SK-N-SH (cell line): ENCODE measurements around the gene ZNHIT2. TPM values are rescaled to one million over a fixed set of nuclear protein-coding genes. Genes with fewer than 3 reads are reported as not detected.

Source experiments
- CTCF ChIA-PET: fragments of 300-600, 350-600 bp; formaldehyde crosslinking; extraction: SDS; loops from one replicate; lab custom pipeline; 2021; lab: Yijun Ruan, JAX
- POLR2A ChIA-PET: fragments of 350-600 bp; sonication (Branson Sonifier 250); formaldehyde crosslinking; extraction: SDS; loops from one replicate; lab custom pipeline; 2020; ENCODE audit warnings: antibody characterized with exemption, inconsistent platforms; lab: Yijun Ruan, JAX
- DNase-seq: peaks from one replicate; pipeline ENCODE4 v3.0.0; 2012
- H2AFZ ChIP-seq: fragments of 200-600 bp; sonication (generic); 2 replicates; pipeline ENCODE4 v1.8.1; 2016; ENCODE audit warnings: antibody characterized with exemption, mild to moderate bottlenecking, low read depth
- H3F3A ChIP-seq: fragments of 200-600 bp; sonication (generic); replicated peaks from 2 replicates; pipeline ENCODE3; 2016; ENCODE audit warnings: antibody characterized with exemption, mild to moderate bottlenecking; ENCODE audit not compliant: insufficient read depth
- H3K27ac ChIP-seq, 2 experiments: fragments of 200-500 bp in 1 of 2; fragments of 200-600 bp in 1 of 2; sonication (Bioruptor generic) in 1 of 2; sonication (generic), shearing (Covaris generic) in 1 of 2; 2 replicates each; pipeline versions ENCODE4 v1.5.1 to v1.6.1; 2014 to 2016; ENCODE audit warnings: low read depth in 2 of 2, inconsistent platforms in 1 of 2, low read length in 1 of 2, mild to moderate bottlenecking in 1 of 2, mixed read lengths in 1 of 2
- H3K27me3 ChIP-seq: fragments of 200-600 bp; sonication (generic), shearing (Covaris generic); 2 replicates; pipeline ENCODE4 v1.6.1; 2016; ENCODE audit warnings: mixed run types; ENCODE audit not compliant: insufficient read depth
- H3K36me3 ChIP-seq, 2 experiments: fragments of 200-500 bp in 1 of 2; fragments of 200-600 bp in 1 of 2; sonication (Bioruptor generic) in 1 of 2; sonication (generic) in 1 of 2; replicated peaks in 1 of 2; 2 replicates each; pipeline versions ENCODE3 to v1.5.1; 2014 to 2016; ENCODE audit warnings: low read length in 1 of 2, mild to moderate bottlenecking in 1 of 2; ENCODE audit not compliant: insufficient read depth in 2 of 2, control insufficient read depth in 1 of 2
- H3K4me1 ChIP-seq, 2 experiments: fragments of 200-500 bp in 1 of 2; fragments of 200-600 bp in 1 of 2; sonication (Bioruptor generic) in 1 of 2; sonication (generic), shearing (Covaris generic) in 1 of 2; 2 replicates each; pipeline versions ENCODE4 v1.5.1 to v1.6.1; 2014 to 2016; ENCODE audit warnings: low read depth in 1 of 2, low read length in 1 of 2, mixed run types in 1 of 2; ENCODE audit not compliant: insufficient read depth in 2 of 2, control insufficient read depth in 1 of 2
- H3K4me2 ChIP-seq: fragments of 200-600 bp; sonication (generic), shearing (Covaris generic); 2 replicates; pipeline ENCODE4 v1.6.1; 2017; ENCODE audit warnings: mixed run types
- H3K4me3 ChIP-seq, 2 experiments: fragments of 200-500 bp in 1 of 2; fragments of 200-600 bp in 1 of 2; sonication (Bioruptor generic) in 1 of 2; sonication (generic), shearing (Covaris generic) in 1 of 2; 2 replicates each; pipeline versions ENCODE4 v1.5.1 to v1.8.1; 2014 to 2016; ENCODE audit warnings: low read depth in 2 of 2, inconsistent platforms in 1 of 2, low read length in 1 of 2, mild to moderate bottlenecking in 1 of 2, mixed read lengths in 1 of 2, moderate library complexity in 1 of 2
- H3K79me2 ChIP-seq: fragments of 200-600 bp; sonication (generic); 2 replicates; pipeline ENCODE4 v1.8.1; 2017; ENCODE audit warnings: mild to moderate bottlenecking; ENCODE audit not compliant: insufficient read depth
- H3K9ac ChIP-seq: fragments of 200-600 bp; sonication (generic); 2 replicates; pipeline ENCODE4 v1.6.1; 2017; ENCODE audit warnings: mixed run types
- H3K9me2 ChIP-seq: fragments of 200-600 bp; sonication (generic); 2 replicates; pipeline ENCODE4 v1.6.1; 2017; ENCODE audit warnings: mixed run types
- H3K9me3 ChIP-seq: fragments of 200-600 bp; sonication (generic); 2 replicates; pipeline ENCODE4 v1.6.1; 2017; ENCODE audit warnings: mixed run types, mild to moderate bottlenecking, moderate library complexity
- H4K20me1 ChIP-seq: fragments of 200-600 bp; sonication (generic); 2 replicates; pipeline ENCODE4 v1.6.1; 2017; ENCODE audit warnings: mild to moderate bottlenecking, mixed run types; ENCODE audit not compliant: insufficient read depth
- CHD2 ChIP-seq: fragments of 150-350 bp; IDR thresholded peaks from 2 replicates; pipeline ENCODE4 v1.6.1; 2018; ENCODE audit warnings: low read length; ENCODE audit not compliant: partially characterized antibody
- ELF1 ChIP-seq: IDR thresholded peaks from 2 replicates; pipeline ENCODE4 v1.4.0; 2012
- EP300 ChIP-seq, 2 experiments: IDR thresholded peaks; 2 replicates each; pipeline versions ENCODE4 v1.4.0 to v1.6.1; 2012; ENCODE audit warnings: borderline replicate concordance in 1 of 2, low read depth in 1 of 2, low read length in 1 of 2
- EZH2phosphoT487 ChIP-seq: fragments of 200-600 bp; sonication (generic); IDR thresholded peaks from 2 replicates; pipeline ENCODE4 v1.6.1; 2017; ENCODE audit warnings: low read depth, mixed run types, mild to moderate bottlenecking, antibody characterized with exemption, moderate library complexity, borderline replicate concordance
- FOXJ3 ChIP-seq: sonication (generic); formaldehyde crosslinking; IDR thresholded peaks from 2 replicates; pipeline ENCODE4 v1.5.1; 2020; ENCODE audit warnings: mild to moderate bottlenecking, missing genetic modification reagents
- FOXM1 ChIP-seq: IDR thresholded peaks from 2 replicates; pipeline ENCODE4 v1.4.0; 2012; ENCODE audit warnings: low read depth, mild to moderate bottlenecking
- MXI1 ChIP-seq: IDR thresholded peaks from 2 replicates; pipeline ENCODE4 v1.6.1; 2012; ENCODE audit warnings: mild to moderate bottlenecking, low read depth, low read length, improper control_type of control experiment
- NFIC ChIP-seq: IDR thresholded peaks from 2 replicates; pipeline ENCODE4 v1.4.0; 2012; ENCODE audit warnings: borderline replicate concordance
- NRF1 ChIP-seq: IDR thresholded peaks from 2 replicates; pipeline ENCODE4 v1.6.1; 2012; ENCODE audit warnings: low read depth, mild to moderate bottlenecking, low read length
- RAD21 ChIP-seq: IDR thresholded peaks from 2 replicates; pipeline ENCODE4 v1.6.1; 2012; ENCODE audit warnings: mild to moderate bottlenecking, low read length
- RXRA ChIP-seq: IDR thresholded peaks from 2 replicates; pipeline ENCODE4 v1.4.0; 2012; ENCODE audit warnings: low read depth, mild to moderate bottlenecking, borderline replicate concordance
- SMC3 ChIP-seq: IDR thresholded peaks from 2 replicates; pipeline ENCODE4 v1.6.1; 2012; ENCODE audit warnings: low read depth, low read length, improper control_type of control experiment
- TAF1 ChIP-seq: IDR thresholded peaks from 2 replicates; pipeline ENCODE4 v1.6.1; 2012; ENCODE audit warnings: low read depth, mild to moderate bottlenecking, low read length, moderate library complexity, borderline replicate concordance
- WGBS: methylation state at CpG from one replicate; pipeline ENCODE4 v1.1.6; 2017; ENCODE audit warnings: low lambda C conversion rate; 5-methylcytosine and 5-hydroxymethylcytosine counted together
- polyA plus RNA-seq, 3 experiments: library from polyadenylated mRNA; depleted of rRNA; stranded (reverse); fragments of >200 nt; gene quantifications; 2 replicates each; pipeline ENCODE4 v1.2.3, GENCODE V29; 2012
- TF ChIP-seq, protein P1 (sequence below): IDR thresholded peaks from 2 replicates; pipeline ENCODE4 v1.4.0; 2012; ENCODE audit warnings: low read depth
- TF ChIP-seq, protein P2 (sequence below): IDR thresholded peaks from 2 replicates; pipeline ENCODE4 v1.4.0; 2012; ENCODE audit warnings: low read depth, borderline replicate concordance
- TF ChIP-seq, protein P3 (sequence below): fragments of 150-350 bp; IDR thresholded peaks from 2 replicates; pipeline ENCODE4 v1.6.1; 2016; ENCODE audit warnings: mild to moderate bottlenecking, low read depth, low read length
- TF ChIP-seq, protein P4 (sequence below): IDR thresholded peaks from 2 replicates; pipeline ENCODE4; 2012

ZNHIT2 gene
- polyA plus RNA-seq, 1 of the 3 experiments (the other 2 are of a cell fraction) = 5.6 TPM

DNA sequence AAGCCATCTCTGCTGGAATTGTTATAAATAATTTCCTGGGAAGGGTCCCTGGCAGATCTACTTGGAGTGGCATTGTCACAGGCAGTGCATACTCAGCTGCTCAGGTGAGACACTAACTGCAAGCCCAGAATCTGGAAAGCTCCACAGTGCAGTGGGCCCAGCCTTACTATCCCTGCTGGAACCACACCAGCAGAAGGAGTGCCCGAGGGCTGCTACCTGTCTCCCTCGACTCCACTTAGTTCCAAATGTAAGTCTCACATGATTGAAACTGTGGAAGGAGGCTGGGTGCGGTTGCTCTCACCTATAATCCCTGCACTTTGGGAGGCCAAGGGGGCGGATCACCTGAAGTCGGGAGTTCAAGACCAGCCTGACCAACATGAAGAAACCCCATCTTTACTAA, 31.2 kb upstream of the ZNHIT2 start:
- Histone ChIP-seq H3K27me3 (no peaks in the 10 kb centered on the region), H3K36me3 (no peaks in the 10 kb centered on the region), H3K4me2 (no peak overlapping the region), H2AFZ (no peak overlapping the region), H3K9ac (no peak overlapping the region), H3K9me2 (no peaks in the 10 kb centered on the region), H3K4me3 (no peak overlapping the region), H3K79me2 (no peaks in the 10 kb centered on the region), H4K20me1 (no peaks in the 10 kb centered on the region), H3K9me3 (no peaks in the 10 kb centered on the region), H3K4me1 (peaks cover 11% of the 10 kb centered on the region in 2 experiments; a peak in 2 of 4 replicates), H3K27ac (no peak overlapping the region), H3F3A (peaks cover 14% of the 10 kb centered on the region)
- no peak for DNase-seq
- ChIA-PET POLR2A (interaction anchor here (0.6 kb wide), 1 partner anchor 11 kb away, joined by 5 read pairs; no protein-coding TSS in a partner anchor), CTCF (interaction anchor here (0.9 to 3.8 kb wide), 6 partner anchors 11 to 181 kb away, joined by 3 to 13 read pairs (median 4); no protein-coding TSS in a partner anchor)
- 79% methylated on average over 5 of the region's 5 CpGs for WGBS
- TF ChIP-seq TAF1 (no peak), SMC3 (no peak), ELF1 (no peak), FOXM1 (no peak), NFIC (no peak), NRF1 (no peak), MXI1 (no peak), RXRA (no peak), EP300 (IDR thresholded peaks at IDR 0.05; ENCODE audit: borderline replicate concordance in 1 of 2, low read depth in 1 of 2, low read length in 1 of 2) (no peak), EZH2phosphoT487 (no peak), RAD21 (no peak), FOXJ3 (CRISPR knock-in tag) (no peak), CHD2 (no peak)
- TF ChIP-seq, protein P1, sequence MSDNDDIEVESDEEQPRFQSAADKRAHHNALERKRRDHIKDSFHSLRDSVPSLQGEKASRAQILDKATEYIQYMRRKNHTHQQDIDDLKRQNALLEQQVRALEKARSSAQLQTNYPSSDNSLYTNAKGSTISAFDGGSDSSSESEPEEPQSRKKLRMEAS = no peak
- TF ChIP-seq, protein P2, sequence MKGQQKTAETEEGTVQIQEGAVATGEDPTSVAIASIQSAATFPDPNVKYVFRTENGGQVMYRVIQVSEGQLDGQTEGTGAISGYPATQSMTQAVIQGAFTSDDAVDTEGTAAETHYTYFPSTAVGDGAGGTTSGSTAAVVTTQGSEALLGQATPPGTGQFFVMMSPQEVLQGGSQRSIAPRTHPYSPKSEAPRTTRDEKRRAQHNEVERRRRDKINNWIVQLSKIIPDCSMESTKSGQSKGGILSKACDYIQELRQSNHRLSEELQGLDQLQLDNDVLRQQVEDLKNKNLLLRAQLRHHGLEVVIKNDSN = no peak
- TF ChIP-seq, protein P3, sequence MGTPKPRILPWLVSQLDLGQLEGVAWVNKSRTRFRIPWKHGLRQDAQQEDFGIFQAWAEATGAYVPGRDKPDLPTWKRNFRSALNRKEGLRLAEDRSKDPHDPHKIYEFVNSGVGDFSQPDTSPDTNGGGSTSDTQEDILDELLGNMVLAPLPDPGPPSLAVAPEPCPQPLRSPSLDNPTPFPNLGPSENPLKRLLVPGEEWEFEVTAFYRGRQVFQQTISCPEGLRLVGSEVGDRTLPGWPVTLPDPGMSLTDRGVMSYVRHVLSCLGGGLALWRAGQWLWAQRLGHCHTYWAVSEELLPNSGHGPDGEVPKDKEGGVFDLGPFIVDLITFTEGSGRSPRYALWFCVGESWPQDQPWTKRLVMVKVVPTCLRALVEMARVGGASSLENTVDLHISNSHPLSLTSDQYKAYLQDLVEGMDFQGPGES = no peak
- TF ChIP-seq, protein P4, sequence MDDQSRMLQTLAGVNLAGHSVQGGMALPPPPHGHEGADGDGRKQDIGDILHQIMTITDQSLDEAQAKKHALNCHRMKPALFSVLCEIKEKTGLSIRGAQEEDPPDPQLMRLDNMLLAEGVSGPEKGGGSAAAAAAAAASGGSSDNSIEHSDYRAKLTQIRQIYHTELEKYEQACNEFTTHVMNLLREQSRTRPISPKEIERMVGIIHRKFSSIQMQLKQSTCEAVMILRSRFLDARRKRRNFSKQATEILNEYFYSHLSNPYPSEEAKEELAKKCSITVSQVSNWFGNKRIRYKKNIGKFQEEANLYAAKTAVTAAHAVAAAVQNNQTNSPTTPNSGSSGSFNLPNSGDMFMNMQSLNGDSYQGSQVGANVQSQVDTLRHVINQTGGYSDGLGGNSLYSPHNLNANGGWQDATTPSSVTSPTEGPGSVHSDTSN = no peak
